GM12878 (cell line): ENCODE data around the gene RAD9A.

Experiments used
- POLR2AphosphoS2 ChIP-seq: IDR thresholded peaks from 2 replicates; pipeline ENCODE4 v1.6.1; 2011; ENCODE audit warnings: low read depth, mild to moderate bottlenecking, low read length, improper control_type of control experiment, moderate library complexity
- TF ChIP-seq, protein P1 (sequence below), 3 experiments: IDR thresholded peaks in 2 of 3; conservative IDR thresholded peaks in 1 of 3; 2 replicates each; pipeline ENCODE4 v1.5.1; 2011; ENCODE audit warnings: low read depth in 3 of 3, low read length in 3 of 3, mild to moderate bottlenecking in 3 of 3, control low read depth in 2 of 3, moderate library complexity in 2 of 3, inconsistent platforms in 1 of 3, mixed read lengths in 1 of 3; ENCODE audit not compliant: control insufficient read depth in 2 of 3, insufficient read depth in 1 of 3; ENCODE audit errors: extremely low read depth in 1 of 3

DNA sequence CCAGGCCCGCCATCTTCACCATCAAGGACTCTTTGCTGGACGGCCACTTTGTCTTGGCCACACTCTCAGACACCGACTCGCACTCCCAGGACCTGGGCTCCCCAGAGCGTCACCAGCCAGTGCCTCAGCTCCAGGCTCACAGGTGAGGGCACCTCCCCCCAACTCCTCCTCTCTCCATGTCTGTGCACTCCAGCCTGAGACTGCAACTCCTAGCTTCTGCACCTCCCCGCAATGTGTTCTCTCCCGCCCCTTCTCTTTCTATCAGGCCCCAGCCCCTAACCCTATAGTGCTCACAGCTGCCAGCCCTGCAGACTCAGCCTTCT lies 4.4 kb downstream of the RAD9A start:
- TF ChIP-seq POLR2AphosphoS2 = no peak
- TF ChIP-seq, protein P1, sequence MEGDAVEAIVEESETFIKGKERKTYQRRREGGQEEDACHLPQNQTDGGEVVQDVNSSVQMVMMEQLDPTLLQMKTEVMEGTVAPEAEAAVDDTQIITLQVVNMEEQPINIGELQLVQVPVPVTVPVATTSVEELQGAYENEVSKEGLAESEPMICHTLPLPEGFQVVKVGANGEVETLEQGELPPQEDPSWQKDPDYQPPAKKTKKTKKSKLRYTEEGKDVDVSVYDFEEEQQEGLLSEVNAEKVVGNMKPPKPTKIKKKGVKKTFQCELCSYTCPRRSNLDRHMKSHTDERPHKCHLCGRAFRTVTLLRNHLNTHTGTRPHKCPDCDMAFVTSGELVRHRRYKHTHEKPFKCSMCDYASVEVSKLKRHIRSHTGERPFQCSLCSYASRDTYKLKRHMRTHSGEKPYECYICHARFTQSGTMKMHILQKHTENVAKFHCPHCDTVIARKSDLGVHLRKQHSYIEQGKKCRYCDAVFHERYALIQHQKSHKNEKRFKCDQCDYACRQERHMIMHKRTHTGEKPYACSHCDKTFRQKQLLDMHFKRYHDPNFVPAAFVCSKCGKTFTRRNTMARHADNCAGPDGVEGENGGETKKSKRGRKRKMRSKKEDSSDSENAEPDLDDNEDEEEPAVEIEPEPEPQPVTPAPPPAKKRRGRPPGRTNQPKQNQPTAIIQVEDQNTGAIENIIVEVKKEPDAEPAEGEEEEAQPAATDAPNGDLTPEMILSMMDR (IDR thresholded peaks at IDR 0.05 in 2 of 3, conservative IDR thresholded peaks at IDR 0.05 in 1 of 3; ENCODE audit: control insufficient read depth in 2 of 3, extremely low read depth in 1 of 3, insufficient read depth in 1 of 3, low read depth in 3 of 3, low read length in 3 of 3) = no peak
